HG03354 (cell line): Measurements from ENCODE around the gene MMS19.
"Not testable (repeated sequence)": the region's sequence is repeated elsewhere in the genome, so short reads cannot be mapped to it uniquely, and the experiment has no call there.

Source experiments
- ATAC-seq: cut with Tn5 transposase; IDR thresholded peaks from one replicate; pipeline ENCODE4 v1.9.1; 2021; ENCODE audit warnings: mild to moderate bottlenecking; ENCODE audit not compliant: unreplicated experiment, poor library complexity, severe bottlenecking

The MMS19 gene

GRCh38 chr10:97475936-97476594 is 22.2 kb downstream of the MMS19 start:
- no peak for ATAC-seq

GRCh38 chr10:97474918-97475317 is 23.3 kb downstream of the MMS19 start:
- no peak for ATAC-seq

GRCh38 chr10:97468781-97469180 is 29.4 kb downstream of the MMS19 start:
- ATAC-seq: not testable (repeated sequence)

GRCh38 chr10:97468162-97468561 is 30.1 kb downstream of the MMS19 start:
- ATAC-seq: no peak

GRCh38 chr10:97466755-97467154 is 31.5 kb downstream of the MMS19 start:
- no peak for ATAC-seq

- no peak for ATAC-seq
Measured at GRCh38 chr10:97465982-97466381, 32.2 kb downstream of the MMS19 start.

GRCh38 chr10:97464226-97464625 is 34.0 kb downstream of the MMS19 start:
- no peak for ATAC-seq

- no peak for ATAC-seq
Measured at GRCh38 chr10:97463363-97464132, 34.7 kb downstream of the MMS19 start.

GRCh38 chr10:97462309-97462708 is 35.9 kb downstream of the MMS19 start:
- no peak for ATAC-seq

- no peak for ATAC-seq
Measured at GRCh38 chr10:97459933-97460332, 38.3 kb downstream of the MMS19 start.

- no peak for ATAC-seq
Measured at GRCh38 chr10:97459111-97459510, 39.1 kb downstream of the MMS19 start.

GRCh38 chr10:97456686-97457065 is 41.5 kb downstream of the MMS19 start:
- no peak for ATAC-seq

- no peak for ATAC-seq
Measured at GRCh38 chr10:97456034-97456685, 42.1 kb downstream of the MMS19 start.

- ATAC-seq: no peak
Measured at GRCh38 chr10:97454330-97455036, 43.7 kb downstream of the MMS19 start.

GRCh38 chr10:97452352-97452751 is 45.9 kb downstream of the MMS19 start:
- ATAC-seq: no peak

- no peak for ATAC-seq
Measured at GRCh38 chr10:97451605-97452004, 46.6 kb downstream of the MMS19 start.

- no peak for ATAC-seq
Measured at GRCh38 chr10:97450828-97451227, 47.4 kb downstream of the MMS19 start.

GRCh38 chr10:97445722-97446639 is 52.2 kb downstream of the MMS19 start, which contains the start of the genes EXOSC1 and ZDHHC16:
EXOSC1 (minus strand) TSS chr10:97446006; CDS start chr10:97445985, 21 bp downstream.
ZDHHC16 (plus strand) TSS chr10:97446175; CDS start chr10:97451676, 5,501 bp downstream.
- ATAC-seq: peak; percentile 97

GRCh38 chr10:97445357-97445721 is 52.9 kb downstream of the MMS19 start:
- ATAC-seq: no peak
